HFFc6 (cell line): ENCODE results near the gene TKTL2. TPM values are rescaled to one million over a fixed set of nuclear protein-coding genes. Genes with fewer than 3 reads are reported as not detected.
A peak's percentile ranks its signal among the peaks of the same experiment; 100 is the strongest.

Experiments
- DNase-seq: peaks from one replicate; pipeline ENCODE4 v3.0.0-alpha.2; 2018
- H3K27ac Mint-ChIP-seq: 2 replicates; pipeline ENCODE4 v1.8.0; 2020; ENCODE audit warnings: mild to moderate bottlenecking, mixed read lengths
- H3K27me3 Mint-ChIP-seq: 2 replicates; pipeline ENCODE4 v1.8.0; 2021; ENCODE audit warnings: mild to moderate bottlenecking, moderate library complexity, mixed read lengths; ENCODE audit not compliant: insufficient read depth
- H3K36me3 Mint-ChIP-seq: 2 replicates; pipeline ENCODE4 v1.8.0; 2021; ENCODE audit warnings: low read depth, mixed read lengths
- H3K4me1 Mint-ChIP-seq: 2 replicates; pipeline ENCODE4 v1.8.0; 2020; ENCODE audit warnings: low read depth, mixed read lengths
- H3K4me3 Mint-ChIP-seq: 2 replicates; pipeline ENCODE4 v1.8.0; 2020; ENCODE audit warnings: mild to moderate bottlenecking, moderate library complexity, mixed read lengths
- H3K9me3 Mint-ChIP-seq: 2 replicates; pipeline ENCODE4 v1.8.0; 2020; ENCODE audit warnings: mild to moderate bottlenecking, mixed read lengths
- CTCF ChIP-seq: fragments of 200-600 bp; sonication (generic); IDR thresholded peaks from 2 replicates; pipeline ENCODE4 v1.5.0; 2021; ENCODE audit warnings: antibody characterized with exemption, mild to moderate bottlenecking
- total RNA-seq, 6 experiments: library from RNA; stranded (reverse); fragmentation: NEBNext Ultra II Directional; extraction: Animal tissue kit (Norgen Biotek cat#: 25700); gene quantifications; 2 replicates in 1 of 6; 3 replicates in 5 of 6; pipeline ENCODE4 v1.2.3, GENCODE V29; 2021

TKTL2 gene
- total RNA-seq, 6 experiments from 2014 or later, result not detected

- DNase-seq, result peak; percentile 95
- Mint-ChIP-seq H3K4me3 (peak within 1 kb of the TSS; percentile 100), H3K4me1 (peaks cover 31% of the 10 kb centered on the region), H3K9me3 (no peaks in the 10 kb centered on the region), H3K27me3 (peaks cover 9% of the 10 kb centered on the region), H3K27ac (peak within 1 kb of the TSS; percentile 100), H3K36me3 (peaks cover 9% of the 10 kb centered on the region)
- TF ChIP-seq CTCF, result peak; percentile 5; the same call in 1 of the 2 replicates
These were observed 21.0 kb upstream of the TKTL2 start, which contains the start of gene TMA16 for GRCh38 chr4:163494360-163495241. Gene TMA16, plus strand, starts transcription at chr4:163494690. Its CDS starts 112 bp downstream, at chr4:163494802.

- no peaks in the 10 kb centered on the region for H3K9me3 Mint-ChIP-seq
- peaks cover 9% of the 10 kb centered on the region for H3K36me3 Mint-ChIP-seq
- H3K27ac Mint-ChIP-seq, result peak overlapping the region; percentile 100
- H3K27me3 Mint-ChIP-seq, result peaks cover 9% of the 10 kb centered on the region
- no peak for TF ChIP-seq CTCF
- H3K4me3 Mint-ChIP-seq, result peak overlapping the region; percentile 100
- no peak for DNase-seq
- H3K4me1 Mint-ChIP-seq, result peaks cover 31% of the 10 kb centered on the region
These were observed 20.2 kb upstream of the TKTL2 start for GRCh38 chr4:163493643-163494359.

GRCh38 chr4:163492951-163493504 is 19.5 kb upstream of the TKTL2 start:
- peaks cover 30% of the 10 kb centered on the region for H3K4me1 Mint-ChIP-seq
- DNase-seq, result no peak
- H3K27me3 Mint-ChIP-seq, result peaks cover 12% of the 10 kb centered on the region
- H3K4me3 Mint-ChIP-seq, result peak overlapping the region; percentile 100
- H3K9me3 Mint-ChIP-seq, result no peaks in the 10 kb centered on the region
- H3K36me3 Mint-ChIP-seq, result peaks cover 9% of the 10 kb centered on the region
- peak overlapping the region; percentile 100; the same call in 1 of the 2 replicates for H3K27ac Mint-ChIP-seq
- TF ChIP-seq CTCF, result no peak

GRCh38 chr4:163489929-163490328 is 16.4 kb upstream of the TKTL2 start:
- H3K27ac Mint-ChIP-seq, result no peak overlapping the region
- H3K4me1 Mint-ChIP-seq, result peaks cover 8% of the 10 kb centered on the region
- H3K27me3 Mint-ChIP-seq, result peaks cover 15% of the 10 kb centered on the region
- no peaks in the 10 kb centered on the region for H3K36me3 Mint-ChIP-seq
- H3K4me3 Mint-ChIP-seq, result no peak overlapping the region
- no peak for TF ChIP-seq CTCF
- H3K9me3 Mint-ChIP-seq, result no peaks in the 10 kb centered on the region
- DNase-seq, result no peak

- no peak overlapping the region for H3K27ac Mint-ChIP-seq
- H3K36me3 Mint-ChIP-seq, result no peaks in the 10 kb centered on the region
- H3K9me3 Mint-ChIP-seq, result no peaks in the 10 kb centered on the region
- no peaks in the 10 kb centered on the region for H3K4me1 Mint-ChIP-seq
- H3K4me3 Mint-ChIP-seq, result no peak overlapping the region
- no peak for DNase-seq
- no peak for TF ChIP-seq CTCF
- peaks cover 15% of the 10 kb centered on the region for H3K27me3 Mint-ChIP-seq
These were observed 12.8 kb upstream of the TKTL2 start for GRCh38 chr4:163486321-163486720.
